Measurements from ENCODE around the gene EXOC3.
"Not testable (repeated sequence)": the region's sequence is repeated elsewhere in the genome, so short reads cannot be mapped to it uniquely, and the experiment has no call there.

Gene EXOC3

GRCh38 chr5:474840-475661, 32.1 kb downstream of the EXOC3 start:
- no peak for DNase-seq

- no peak for DNase-seq
Observed at GRCh38 chr5:475704-476101, 32.7 kb downstream of the EXOC3 start.

GRCh38 chr5:476102-476813, 33.3 kb downstream of the EXOC3 start:
- DNase-seq = no peak

- no peak for DNase-seq
Observed at GRCh38 chr5:476814-477175, 33.8 kb downstream of the EXOC3 start.

GRCh38 chr5:477247-477646, 34.3 kb downstream of the EXOC3 start:
- DNase-seq = no peak

GRCh38 chr5:477871-478270, 34.9 kb downstream of the EXOC3 start:
- DNase-seq = no peak

GRCh38 chr5:478369-478981, 35.5 kb downstream of the EXOC3 start:
- no peak for DNase-seq

- DNase-seq = no peak
Observed at GRCh38 chr5:478982-479535, 36.1 kb downstream of the EXOC3 start.

GRCh38 chr5:479566-480319, 36.8 kb downstream of the EXOC3 start:
- no peak for DNase-seq

GRCh38 chr5:481347-481746, 38.4 kb downstream of the EXOC3 start:
- DNase-seq = no peak

- DNase-seq = no peak
Observed at GRCh38 chr5:482021-482420, 39.0 kb downstream of the EXOC3 start.

GRCh38 chr5:482506-482905, 39.5 kb downstream of the EXOC3 start:
- DNase-seq = no peak

GRCh38 chr5:483011-483410, 40.0 kb downstream of the EXOC3 start:
- no peak for DNase-seq

GRCh38 chr5:483434-484140, 40.6 kb downstream of the EXOC3 start:
- peak; percentile 11 for DNase-seq

GRCh38 chr5:484556-484955, 41.6 kb downstream of the EXOC3 start:
- no peak for DNase-seq

GRCh38 chr5:485113-485945, 42.4 kb downstream of the EXOC3 start:
- no peak for DNase-seq

- DNase-seq = peak; percentile 60
Observed at GRCh38 chr5:485946-486491, 43.0 kb downstream of the EXOC3 start.

- DNase-seq = not testable (repeated sequence)
Observed at GRCh38 chr5:486597-486996, 43.6 kb downstream of the EXOC3 start.

- DNase-seq = no peak
Observed at GRCh38 chr5:488241-488640, 45.3 kb downstream of the EXOC3 start.

- DNase-seq = no peak
Observed at GRCh38 chr5:488744-489688, 46.0 kb downstream of the EXOC3 start.

Measured in inflammatory macrophage treated with lipopolysaccharide for 4 hours (primary cell).